GM20000 (cell line): ENCODE measurements around the gene HECTD3.
"Not testable (repeated sequence)": the region's sequence is repeated elsewhere in the genome, so short reads cannot be mapped to it uniquely, and the experiment has no call there.

ENCODE experiments used
- DNase-seq: peaks from one replicate; pipeline ENCODE4 v3.0.0; 2012; ENCODE audit warnings: low spot score
- TF ChIP-seq, protein P1 (sequence below): IDR thresholded peaks from 2 replicates; pipeline ENCODE4 v1.5.1; 2012; ENCODE audit warnings: mild to moderate bottlenecking, control low read depth; ENCODE audit errors: extremely low read depth, missing control alignments

HECTD3 gene

DNA sequence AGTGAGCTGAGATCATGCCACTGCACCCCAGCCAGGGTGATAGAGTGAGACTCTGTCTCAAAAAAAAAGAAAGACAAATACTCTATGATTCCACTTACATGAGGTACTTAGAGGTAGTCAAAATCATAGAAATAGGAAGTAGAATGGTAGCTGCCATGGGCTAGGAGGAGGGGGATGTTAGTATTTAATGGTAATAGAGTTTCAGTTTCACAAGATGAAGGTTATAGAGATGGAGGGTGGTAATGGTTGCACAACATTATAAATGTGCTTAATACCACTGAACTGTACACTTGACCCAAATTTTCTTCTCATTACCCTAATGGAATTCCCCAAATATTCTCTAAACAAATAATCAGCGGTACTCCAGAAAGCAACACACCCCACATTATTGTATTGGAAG lies 37.5 kb downstream of the HECTD3 start:
- DNase-seq, result no peak
- TF ChIP-seq, protein P1, sequence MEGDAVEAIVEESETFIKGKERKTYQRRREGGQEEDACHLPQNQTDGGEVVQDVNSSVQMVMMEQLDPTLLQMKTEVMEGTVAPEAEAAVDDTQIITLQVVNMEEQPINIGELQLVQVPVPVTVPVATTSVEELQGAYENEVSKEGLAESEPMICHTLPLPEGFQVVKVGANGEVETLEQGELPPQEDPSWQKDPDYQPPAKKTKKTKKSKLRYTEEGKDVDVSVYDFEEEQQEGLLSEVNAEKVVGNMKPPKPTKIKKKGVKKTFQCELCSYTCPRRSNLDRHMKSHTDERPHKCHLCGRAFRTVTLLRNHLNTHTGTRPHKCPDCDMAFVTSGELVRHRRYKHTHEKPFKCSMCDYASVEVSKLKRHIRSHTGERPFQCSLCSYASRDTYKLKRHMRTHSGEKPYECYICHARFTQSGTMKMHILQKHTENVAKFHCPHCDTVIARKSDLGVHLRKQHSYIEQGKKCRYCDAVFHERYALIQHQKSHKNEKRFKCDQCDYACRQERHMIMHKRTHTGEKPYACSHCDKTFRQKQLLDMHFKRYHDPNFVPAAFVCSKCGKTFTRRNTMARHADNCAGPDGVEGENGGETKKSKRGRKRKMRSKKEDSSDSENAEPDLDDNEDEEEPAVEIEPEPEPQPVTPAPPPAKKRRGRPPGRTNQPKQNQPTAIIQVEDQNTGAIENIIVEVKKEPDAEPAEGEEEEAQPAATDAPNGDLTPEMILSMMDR, result no peak

DNA sequence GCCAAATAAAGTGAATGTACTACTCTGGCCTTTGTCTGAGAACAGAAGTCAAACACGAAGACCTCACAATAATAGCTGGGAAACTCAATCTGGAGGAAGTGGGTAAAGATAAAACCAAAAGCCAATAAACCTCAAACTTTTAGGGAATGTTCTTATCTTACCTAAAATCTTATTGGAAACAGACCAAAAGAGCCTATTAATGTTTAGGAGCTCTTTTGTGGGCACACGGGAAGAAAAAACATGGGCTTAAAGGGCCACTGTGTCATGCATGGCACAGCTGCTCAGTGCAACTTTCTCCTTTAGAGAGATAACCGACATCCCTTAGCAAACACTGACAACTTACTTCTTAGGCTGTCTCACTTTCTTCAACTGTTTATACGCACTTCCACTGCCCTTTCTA lies 40.8 kb downstream of the HECTD3 start:
- TF ChIP-seq, protein P1, result no peak

DNA sequence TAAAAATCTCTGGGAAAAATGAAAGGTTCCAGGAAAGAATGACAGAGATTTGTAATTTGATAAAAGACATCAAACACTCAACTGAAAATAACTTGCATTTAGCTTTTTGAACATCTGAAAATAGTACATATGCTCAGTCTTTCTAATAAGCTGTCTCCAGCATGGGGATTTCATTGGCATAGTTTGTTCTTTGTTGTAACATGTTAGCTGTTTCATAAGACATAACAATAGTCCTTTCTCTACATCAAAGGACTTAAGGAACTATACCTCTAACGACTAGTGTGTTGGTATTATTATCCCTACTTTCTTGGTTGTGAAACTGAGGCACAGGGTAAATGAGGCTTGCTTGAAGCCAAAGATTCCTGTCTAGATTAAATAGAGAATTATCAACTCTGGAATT lies 46.7 kb downstream of the HECTD3 start:
- TF ChIP-seq, protein P1, result no peak
- no peak for DNase-seq

More for the DNA sequence above, 40.8 kb downstream of the HECTD3 start:
- no peak for DNase-seq

DNA sequence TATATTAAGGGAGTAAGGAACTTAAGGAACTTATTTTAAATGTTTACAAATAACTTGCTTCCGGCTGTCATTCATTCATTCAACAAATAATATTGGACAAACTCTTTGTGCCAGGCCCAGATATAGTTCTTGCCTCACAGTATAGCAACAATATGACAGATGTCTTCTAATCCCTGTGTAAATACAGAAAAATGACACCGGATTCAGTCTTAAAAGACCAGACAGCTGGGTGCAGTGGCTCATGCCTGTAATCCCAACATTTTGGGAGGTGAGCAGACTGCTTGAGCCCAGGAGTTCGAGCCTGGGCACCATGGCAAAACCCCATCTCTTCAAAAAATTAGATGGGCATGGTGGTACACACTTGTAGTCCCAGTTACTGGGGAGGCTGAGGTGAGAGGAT lies 48.4 kb downstream of the HECTD3 start:
- TF ChIP-seq, protein P1, result no peak
- no peak for DNase-seq

DNA sequence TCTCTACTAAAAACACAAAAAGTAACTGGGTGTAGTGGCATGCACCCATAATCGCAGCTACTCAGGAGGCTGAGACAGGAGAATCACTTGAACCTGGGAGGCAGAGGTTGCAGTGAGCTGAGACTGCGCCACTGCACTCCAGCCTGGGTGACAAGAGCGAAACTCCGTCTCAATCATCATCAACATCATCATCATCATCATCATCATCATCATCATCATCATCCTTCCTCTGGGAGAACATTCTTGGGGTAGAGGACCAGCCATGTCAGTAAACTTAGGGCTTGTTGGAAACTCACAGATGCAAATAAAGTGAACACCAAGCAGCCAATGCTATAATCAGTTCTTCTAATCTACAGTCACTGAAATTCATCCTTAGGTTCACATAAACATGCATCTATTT lies 49.1 kb downstream of the HECTD3 start:
- DNase-seq, result not testable (repeated sequence)

DNA sequence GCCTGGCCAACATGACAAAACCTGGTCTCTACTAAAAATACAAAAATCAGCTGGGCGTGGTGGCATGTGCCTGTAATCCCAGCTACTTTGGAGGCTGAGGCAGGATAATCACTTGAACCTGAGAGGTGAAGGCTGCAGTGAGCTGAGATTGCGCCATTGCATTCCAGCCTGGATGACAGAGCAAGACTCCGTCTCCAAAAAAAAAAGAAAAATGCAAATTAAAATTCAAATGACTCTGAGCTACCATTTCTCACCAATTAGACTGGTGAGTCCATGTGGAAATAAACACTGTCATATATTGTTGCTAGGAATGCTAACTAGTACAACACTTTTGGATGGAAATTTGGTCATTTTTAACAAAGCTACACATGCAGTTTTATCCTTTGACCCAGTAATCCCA lies 53.6 kb downstream of the HECTD3 start:
- DNase-seq, result not testable (repeated sequence)

DNA sequence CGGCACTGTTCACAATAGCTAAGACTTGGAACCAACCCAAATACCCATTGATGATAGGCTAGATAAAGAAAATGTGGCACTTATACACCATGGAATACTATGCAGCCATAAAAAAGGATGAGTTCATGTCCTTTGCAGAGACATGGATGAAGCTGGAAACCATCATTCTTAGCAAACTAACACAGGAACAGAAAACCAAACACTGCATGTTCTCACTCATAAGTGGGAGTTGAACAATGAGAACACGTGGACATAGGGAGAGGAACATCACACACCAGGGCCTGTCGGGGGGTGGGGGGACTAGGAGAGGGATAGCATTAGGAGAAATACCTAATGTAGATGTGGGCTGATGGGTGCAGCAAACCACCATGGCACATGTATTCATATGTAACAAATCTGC lies 55.0 kb downstream of the HECTD3 start:
- DNase-seq, result not testable (repeated sequence)
